Measurements from ENCODE around the gene SNX25. TPM values are rescaled to one million over a fixed set of nuclear protein-coding genes. Genes with fewer than 3 reads are reported as not detected.
"Not testable (repeated sequence)": the region's sequence is repeated elsewhere in the genome, so short reads cannot be mapped to it uniquely, and the experiment has no call there.

The SNX25 gene
- total RNA-seq, 2 donors from 2014 or later = 13.3 to 30.6 TPM

DNA sequence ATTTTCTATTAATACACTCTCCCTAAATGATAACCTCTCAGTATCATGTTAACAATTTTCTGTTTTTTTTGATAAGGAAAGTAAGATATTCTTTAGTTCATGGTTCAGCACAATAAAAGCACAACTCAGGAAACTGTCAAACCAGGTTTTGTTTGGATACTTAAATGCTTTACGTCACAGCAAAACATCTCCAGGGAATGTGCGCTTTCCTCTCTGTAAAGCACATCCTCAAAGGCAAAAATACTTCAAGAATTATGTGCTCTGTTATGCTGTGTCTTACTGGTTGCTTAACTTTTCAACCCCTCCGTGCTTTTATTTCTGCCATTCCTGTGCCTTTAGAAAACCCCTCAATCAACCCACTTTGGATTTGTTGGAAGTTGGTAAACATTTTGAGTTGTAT is 27.8 kb downstream of the SNX25 start:
- H3K27ac ChIP-seq = no peak overlapping the region
- H3K4me1 ChIP-seq = no peaks in the 10 kb centered on the region
- H3K4me3 ChIP-seq = no peak overlapping the region
- no peaks in the 10 kb centered on the region for H3K27me3 ChIP-seq
- H3K36me3 ChIP-seq = no peaks in the 10 kb centered on the region
- H3K9me3 ChIP-seq = no peaks in the 10 kb centered on the region
- intact Hi-C loops (cut with DNase I) = no loop called here
- H3K9ac ChIP-seq (ENCODE audit: low read depth in 2 of 2, low read length in 2 of 2) = no peak overlapping the region
- DNase-seq = no peak
- TF ChIP-seq, protein P1, sequence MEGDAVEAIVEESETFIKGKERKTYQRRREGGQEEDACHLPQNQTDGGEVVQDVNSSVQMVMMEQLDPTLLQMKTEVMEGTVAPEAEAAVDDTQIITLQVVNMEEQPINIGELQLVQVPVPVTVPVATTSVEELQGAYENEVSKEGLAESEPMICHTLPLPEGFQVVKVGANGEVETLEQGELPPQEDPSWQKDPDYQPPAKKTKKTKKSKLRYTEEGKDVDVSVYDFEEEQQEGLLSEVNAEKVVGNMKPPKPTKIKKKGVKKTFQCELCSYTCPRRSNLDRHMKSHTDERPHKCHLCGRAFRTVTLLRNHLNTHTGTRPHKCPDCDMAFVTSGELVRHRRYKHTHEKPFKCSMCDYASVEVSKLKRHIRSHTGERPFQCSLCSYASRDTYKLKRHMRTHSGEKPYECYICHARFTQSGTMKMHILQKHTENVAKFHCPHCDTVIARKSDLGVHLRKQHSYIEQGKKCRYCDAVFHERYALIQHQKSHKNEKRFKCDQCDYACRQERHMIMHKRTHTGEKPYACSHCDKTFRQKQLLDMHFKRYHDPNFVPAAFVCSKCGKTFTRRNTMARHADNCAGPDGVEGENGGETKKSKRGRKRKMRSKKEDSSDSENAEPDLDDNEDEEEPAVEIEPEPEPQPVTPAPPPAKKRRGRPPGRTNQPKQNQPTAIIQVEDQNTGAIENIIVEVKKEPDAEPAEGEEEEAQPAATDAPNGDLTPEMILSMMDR (IDR thresholded peaks at IDR 0.05) = no peak

DNA sequence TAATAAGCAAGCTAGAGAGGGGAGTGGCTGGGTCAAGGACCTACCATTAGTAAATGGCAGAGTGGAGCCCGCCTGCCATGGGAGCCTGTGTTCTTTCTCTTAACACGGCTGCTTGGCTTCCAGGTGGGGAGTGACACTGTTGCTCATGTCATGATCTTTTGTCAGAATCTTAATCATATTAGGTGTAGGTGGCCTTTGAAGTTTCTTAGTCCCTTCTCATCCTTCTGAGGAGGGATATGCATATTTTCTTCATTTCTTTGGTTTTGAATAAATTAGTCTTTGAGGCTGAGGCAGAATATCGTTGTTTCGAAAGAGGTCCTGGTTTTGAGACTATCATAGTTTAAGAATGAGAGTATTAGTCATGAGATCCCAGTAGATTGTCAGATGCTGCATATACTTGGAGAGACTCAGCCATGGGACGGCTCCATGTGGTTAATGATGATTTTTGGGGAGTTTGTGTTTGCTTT is 28.9 kb downstream of the SNX25 start:
- no peak for DNase-seq
- intact Hi-C loops (cut with DNase I) = no loop called here
- TF ChIP-seq, protein P1 (IDR thresholded peaks at IDR 0.05) = no peak

DNA sequence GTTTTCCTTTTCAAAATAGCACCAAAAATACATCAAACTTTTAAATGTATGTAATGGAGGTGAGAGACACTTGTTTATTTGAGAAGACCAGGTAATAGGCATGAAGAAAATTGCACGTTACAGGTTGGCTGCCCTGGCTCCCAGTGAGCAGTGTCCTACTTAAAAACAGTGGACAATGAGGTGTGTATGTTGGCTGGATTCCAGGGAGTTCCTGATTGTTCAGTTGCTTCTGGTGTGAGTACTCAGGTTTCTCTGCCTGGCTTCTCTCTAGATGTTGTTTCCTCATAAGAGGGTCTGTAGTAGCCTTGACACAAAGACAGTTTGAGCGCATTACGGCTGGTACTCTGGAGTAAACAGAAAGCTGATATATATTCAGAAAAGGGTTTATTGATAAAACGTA is 29.4 kb downstream of the SNX25 start:
- H3K4me3 ChIP-seq = no peak overlapping the region
- H3K4me1 ChIP-seq = no peaks in the 10 kb centered on the region
- H3K36me3 ChIP-seq = no peaks in the 10 kb centered on the region
- no peaks in the 10 kb centered on the region for H3K27me3 ChIP-seq
- intact Hi-C loops (cut with DNase I) = no loop called here
- no peak for DNase-seq
- TF ChIP-seq, protein P1 (IDR thresholded peaks at IDR 0.05) = no peak
- H3K9ac ChIP-seq (ENCODE audit: low read depth in 2 of 2, low read length in 2 of 2) = no peak overlapping the region
- H3K27ac ChIP-seq = no peak overlapping the region
- H3K9me3 ChIP-seq = no peaks in the 10 kb centered on the region

More for the DNA sequence above, 28.9 kb downstream of the SNX25 start:
- Histone ChIP-seq H3K9ac (ENCODE audit: low read depth in 2 of 2, low read length in 2 of 2) (no peak overlapping the region), H3K36me3 (no peaks in the 10 kb centered on the region), H3K27me3 (no peaks in the 10 kb centered on the region), H3K4me1 (no peaks in the 10 kb centered on the region), H3K9me3 (no peaks in the 10 kb centered on the region), H3K4me3 (no peak overlapping the region), H3K27ac (no peak overlapping the region)

DNA sequence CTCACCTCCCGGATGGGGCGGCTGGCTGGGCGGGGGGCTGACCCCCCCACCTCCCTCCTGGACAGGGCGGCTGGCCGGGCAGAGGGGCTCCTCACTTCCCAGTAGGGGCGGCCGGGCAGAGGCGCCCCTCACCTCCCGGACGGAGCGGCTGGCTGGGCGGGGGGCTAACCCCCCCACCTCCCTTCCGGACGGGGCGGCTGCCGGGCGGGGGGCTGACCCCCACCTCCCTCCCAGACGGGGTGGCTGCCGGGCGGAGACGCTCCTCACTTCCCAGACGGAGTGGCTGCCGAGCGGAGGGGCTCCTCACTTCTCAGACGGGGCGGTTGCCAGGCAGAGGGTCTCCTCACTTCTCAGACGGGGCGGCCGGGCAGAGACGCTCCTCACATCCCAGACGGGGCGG is 31.1 kb downstream of the SNX25 start:
- H3K4me1 ChIP-seq; DNase-seq; H3K36me3 ChIP-seq; intact Hi-C loops (cut with DNase I); H3K9me3 ChIP-seq; H3K27ac ChIP-seq; H3K9ac ChIP-seq (ENCODE audit: low read depth in 2 of 2, low read length in 2 of 2); H3K4me3 ChIP-seq; H3K27me3 ChIP-seq: not testable (repeated sequence)

DNA sequence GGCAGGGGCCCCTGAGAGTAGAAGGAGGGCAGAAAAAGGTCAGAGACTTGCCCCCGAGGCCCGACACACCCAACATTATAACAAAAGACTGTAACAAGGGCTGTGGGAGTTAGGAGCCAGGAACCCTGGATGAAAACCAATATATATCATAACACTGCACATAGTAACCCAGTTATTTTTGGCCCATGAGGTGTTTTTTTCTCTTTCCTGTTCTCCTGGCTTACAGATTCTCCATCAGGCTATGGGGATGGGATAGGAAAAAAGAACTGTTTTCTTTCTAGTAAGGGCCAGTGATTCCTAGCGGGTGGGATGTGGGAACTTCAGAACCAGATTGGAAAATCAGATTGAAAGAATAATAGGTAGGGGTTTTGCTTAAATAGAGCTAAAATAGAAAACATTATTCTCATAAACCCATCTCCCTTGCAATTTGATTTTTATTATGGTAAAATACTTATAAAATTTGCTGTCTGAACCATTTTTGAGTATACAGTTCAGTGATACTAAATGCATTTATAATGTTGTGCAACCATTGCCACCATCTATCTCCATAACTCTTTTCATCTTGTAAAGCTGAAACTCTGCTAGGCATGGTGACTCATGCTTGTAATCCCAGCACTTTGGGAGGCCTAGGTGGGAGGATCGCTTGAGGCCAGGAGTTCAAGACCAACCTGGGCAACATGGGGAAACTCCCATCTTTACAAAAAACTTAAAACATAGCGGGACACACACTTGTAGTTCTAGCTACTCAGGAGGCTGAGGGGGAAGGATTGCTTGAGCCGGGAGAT is 33.5 kb downstream of the SNX25 start:
- H3K4me3 ChIP-seq = no peak overlapping the region
- H3K4me1 ChIP-seq = no peaks in the 10 kb centered on the region
- no peaks in the 10 kb centered on the region for H3K27me3 ChIP-seq
- H3K9ac ChIP-seq (ENCODE audit: low read depth in 2 of 2, low read length in 2 of 2) = no peak overlapping the region
- DNase-seq = no peak
- no peaks in the 10 kb centered on the region for H3K9me3 ChIP-seq
- H3K27ac ChIP-seq = no peak overlapping the region
- H3K36me3 ChIP-seq = no peaks in the 10 kb centered on the region
- intact Hi-C loops (cut with DNase I) = no loop called here
- TF ChIP-seq, protein P1 (IDR thresholded peaks at IDR 0.05) = no peak

- Histone ChIP-seq H3K36me3 (peaks cover 4% of the 10 kb centered on the region), H3K27me3 (no peaks in the 10 kb centered on the region), H3K9me3 (no peaks in the 10 kb centered on the region), H3K27ac (no peak overlapping the region), H3K4me3 (no peak overlapping the region), H3K9ac (ENCODE audit: low read depth in 2 of 2, low read length in 2 of 2) (no peak overlapping the region), H3K4me1 (no peaks in the 10 kb centered on the region)
- intact Hi-C loops (cut with DNase I) = no loop called here
- TF ChIP-seq, protein P1 (IDR thresholded peaks at IDR 0.05) = no peak
- DNase-seq = no peak
Measured at GRCh38 chr4:185243879-185244278, 34.5 kb downstream of the SNX25 start.

Measured in colonic mucosa (tissue), 4 donors.